OCI-LY1 (cell line): ENCODE results near the gene ZBTB7C.

Source experiments
- H2AFZ ChIP-seq: fragments of 200-600 bp; sonication (generic), shearing (Covaris generic); 2 replicates; pipeline ENCODE4 v1.6.0; 2014; ENCODE audit warnings: antibody characterized with exemption, mild to moderate bottlenecking, low read length
- H3F3A ChIP-seq: fragments of 200-600 bp; sonication (generic), shearing (Covaris generic); 2 replicates; pipeline ENCODE4 v1.6.0; 2014; ENCODE audit warnings: mild to moderate bottlenecking, antibody characterized with exemption, low read length, moderate library complexity; ENCODE audit not compliant: insufficient read depth
- H3K27ac ChIP-seq: fragments of 200-600 bp; sonication (generic); 2 replicates; pipeline ENCODE4 v1.5.1; 2014; ENCODE audit warnings: low read length, mixed run types, mild to moderate bottlenecking, low read depth; ENCODE audit not compliant: poor library complexity, severe bottlenecking
- H3K27me3 ChIP-seq: fragments of 200-600 bp; sonication (generic); 2 replicates; pipeline ENCODE4 v1.6.0; 2014; ENCODE audit warnings: antibody characterized with exemption, mild to moderate bottlenecking, low read length, moderate library complexity; ENCODE audit not compliant: insufficient read depth
- H3K36me3 ChIP-seq: fragments of 200-600 bp; sonication (generic); 2 replicates; pipeline ENCODE4 v1.6.1; 2014; ENCODE audit warnings: mild to moderate bottlenecking, antibody characterized with exemption, low read length, moderate library complexity, mixed read lengths; ENCODE audit not compliant: insufficient read depth
- H3K4me1 ChIP-seq: fragments of 200-600 bp; sonication (generic); 2 replicates; pipeline ENCODE4 v1.5.1; 2014; ENCODE audit warnings: mild to moderate bottlenecking, low read length, moderate library complexity; ENCODE audit not compliant: insufficient read depth, severe bottlenecking
- H3K4me2 ChIP-seq: fragments of 200-600 bp; sonication (generic), shearing (Covaris generic); 2 replicates; pipeline ENCODE4 v1.6.1; 2014; ENCODE audit warnings: low read length
- H3K4me3 ChIP-seq: fragments of 200-600 bp; sonication (generic); 2 replicates; pipeline ENCODE4 v1.5.1; 2014; ENCODE audit warnings: low read length, low read depth, mild to moderate bottlenecking, mixed read lengths; ENCODE audit not compliant: poor library complexity, severe bottlenecking
- H3K79me2 ChIP-seq: fragments of 200-600 bp; shearing (Covaris generic); 2 replicates; pipeline ENCODE4 v1.6.1; 2016; ENCODE audit warnings: mixed run types, low read length, mixed read lengths; ENCODE audit not compliant: insufficient read depth
- H3K9ac ChIP-seq: fragments of 200-600 bp; sonication (generic), shearing (Covaris generic); 2 replicates; pipeline ENCODE4 v1.6.1; 2014; ENCODE audit warnings: mild to moderate bottlenecking, low read length, mixed read lengths
- H3K9me2 ChIP-seq: fragments of 200-600 bp; sonication (generic), shearing (Covaris generic); 2 replicates; pipeline ENCODE4 v1.6.1; 2014; ENCODE audit warnings: low read depth, mild to moderate bottlenecking, low read length, mixed read lengths
- H3K9me3 ChIP-seq: fragments of 200-600 bp; shearing (Covaris generic); 2 replicates; pipeline ENCODE4 v1.6.1; 2014; ENCODE audit warnings: low read length, mixed read lengths
- H4K20me1 ChIP-seq: fragments of 200-600 bp; sonication (generic), shearing (Covaris generic); 2 replicates; pipeline ENCODE4 v1.6.0; 2016; ENCODE audit warnings: mild to moderate bottlenecking, low read length; ENCODE audit not compliant: insufficient read depth
- EZH2 ChIP-seq: fragments of 200-600 bp; sonication (generic), shearing (Covaris generic); IDR thresholded peaks from 2 replicates; pipeline ENCODE4 v1.8.0; 2017; ENCODE audit warnings: borderline replicate concordance, mixed run types, mild to moderate bottlenecking, antibody characterized with exemption, low read length, moderate library complexity, mixed read lengths
- TF ChIP-seq, protein P1 (sequence below): fragments of 200-600 bp; sonication (generic), shearing (Covaris generic); IDR thresholded peaks from 2 replicates; pipeline ENCODE4 v1.5.1; 2017; ENCODE audit warnings: mild to moderate bottlenecking, antibody characterized with exemption, low read length, moderate library complexity, mixed read lengths

Gene ZBTB7C

GRCh38 chr18:48161911-48162698 is 247.1 kb downstream of the ZBTB7C start:
- no peaks in the 10 kb centered on the region; the same call in 1 of the 2 replicates for H3K27me3 ChIP-seq
- no peak overlapping the region for H3K27ac ChIP-seq
- no peaks in the 10 kb centered on the region for H3K79me2 ChIP-seq
- no peaks in the 10 kb centered on the region for H3F3A ChIP-seq
- no peaks in the 10 kb centered on the region for H3K36me3 ChIP-seq
- no peaks in the 10 kb centered on the region for H4K20me1 ChIP-seq
- peak overlapping the region; percentile 38 for H3K4me3 ChIP-seq
- no peaks in the 10 kb centered on the region for H3K9me2 ChIP-seq
- TF ChIP-seq EZH2 = no peak
- TF ChIP-seq, protein P1, sequence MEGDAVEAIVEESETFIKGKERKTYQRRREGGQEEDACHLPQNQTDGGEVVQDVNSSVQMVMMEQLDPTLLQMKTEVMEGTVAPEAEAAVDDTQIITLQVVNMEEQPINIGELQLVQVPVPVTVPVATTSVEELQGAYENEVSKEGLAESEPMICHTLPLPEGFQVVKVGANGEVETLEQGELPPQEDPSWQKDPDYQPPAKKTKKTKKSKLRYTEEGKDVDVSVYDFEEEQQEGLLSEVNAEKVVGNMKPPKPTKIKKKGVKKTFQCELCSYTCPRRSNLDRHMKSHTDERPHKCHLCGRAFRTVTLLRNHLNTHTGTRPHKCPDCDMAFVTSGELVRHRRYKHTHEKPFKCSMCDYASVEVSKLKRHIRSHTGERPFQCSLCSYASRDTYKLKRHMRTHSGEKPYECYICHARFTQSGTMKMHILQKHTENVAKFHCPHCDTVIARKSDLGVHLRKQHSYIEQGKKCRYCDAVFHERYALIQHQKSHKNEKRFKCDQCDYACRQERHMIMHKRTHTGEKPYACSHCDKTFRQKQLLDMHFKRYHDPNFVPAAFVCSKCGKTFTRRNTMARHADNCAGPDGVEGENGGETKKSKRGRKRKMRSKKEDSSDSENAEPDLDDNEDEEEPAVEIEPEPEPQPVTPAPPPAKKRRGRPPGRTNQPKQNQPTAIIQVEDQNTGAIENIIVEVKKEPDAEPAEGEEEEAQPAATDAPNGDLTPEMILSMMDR = no peak
- no peak overlapping the region for H3K9ac ChIP-seq
- H3K4me1 ChIP-seq = no peaks in the 10 kb centered on the region
- no peaks in the 10 kb centered on the region for H3K9me3 ChIP-seq
- H2AFZ ChIP-seq = no peak overlapping the region
- H3K4me2 ChIP-seq = peak overlapping the region; percentile 42; the same call in 1 of the 2 replicates

DNA sequence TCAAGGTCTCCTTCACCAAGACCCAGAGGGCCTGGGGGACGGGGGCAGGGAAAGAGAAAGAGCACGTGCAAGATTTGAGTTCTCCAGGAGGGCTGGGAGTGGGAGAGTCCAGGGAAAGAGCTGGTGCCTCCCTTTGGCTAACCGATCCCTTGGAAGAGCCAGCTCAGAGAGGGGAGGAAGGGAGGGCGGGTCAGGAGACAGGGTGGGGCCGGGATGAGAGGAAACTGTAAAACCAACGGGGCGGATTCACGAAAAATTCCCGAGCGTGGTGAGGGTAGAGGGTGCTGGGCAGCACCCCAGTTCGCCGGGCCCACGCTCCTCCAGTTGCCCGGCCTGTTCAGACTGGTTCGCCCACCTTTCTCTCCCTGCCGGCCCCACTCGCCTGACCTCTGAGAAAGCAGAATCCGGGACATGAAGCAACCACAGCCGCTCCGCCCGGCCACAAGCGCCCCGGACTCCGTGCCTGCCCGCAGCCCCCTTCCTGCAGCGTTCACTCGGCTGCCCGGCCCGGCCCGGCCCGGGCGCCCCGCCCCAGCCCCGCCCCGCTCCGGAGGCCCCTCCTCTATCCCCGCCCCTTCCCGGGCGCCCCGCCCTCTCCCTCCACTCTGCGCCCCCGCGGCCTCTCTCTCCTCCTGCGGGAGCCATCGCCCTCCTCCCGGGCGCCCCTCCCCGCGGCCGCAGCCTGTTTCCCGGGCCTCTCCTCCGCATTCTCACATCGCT is 247.8 kb downstream of the ZBTB7C start:
- H3K79me2 ChIP-seq = no peaks in the 10 kb centered on the region
- no peaks in the 10 kb centered on the region for H3K9me3 ChIP-seq
- peak overlapping the region; percentile 38 for H3K4me3 ChIP-seq
- no peaks in the 10 kb centered on the region; the same call in 1 of the 2 replicates for H3K27me3 ChIP-seq
- H4K20me1 ChIP-seq = no peaks in the 10 kb centered on the region
- peak overlapping the region; percentile 42; the same call in 1 of the 2 replicates for H3K4me2 ChIP-seq
- no peak overlapping the region for H2AFZ ChIP-seq
- H3K27ac ChIP-seq = no peak overlapping the region
- H3K9ac ChIP-seq = no peak overlapping the region
- no peaks in the 10 kb centered on the region for H3K9me2 ChIP-seq
- no peaks in the 10 kb centered on the region for H3F3A ChIP-seq
- no peaks in the 10 kb centered on the region for H3K4me1 ChIP-seq
- TF ChIP-seq, protein P1 = no peak
- TF ChIP-seq EZH2 = no peak
- no peaks in the 10 kb centered on the region for H3K36me3 ChIP-seq

DNA sequence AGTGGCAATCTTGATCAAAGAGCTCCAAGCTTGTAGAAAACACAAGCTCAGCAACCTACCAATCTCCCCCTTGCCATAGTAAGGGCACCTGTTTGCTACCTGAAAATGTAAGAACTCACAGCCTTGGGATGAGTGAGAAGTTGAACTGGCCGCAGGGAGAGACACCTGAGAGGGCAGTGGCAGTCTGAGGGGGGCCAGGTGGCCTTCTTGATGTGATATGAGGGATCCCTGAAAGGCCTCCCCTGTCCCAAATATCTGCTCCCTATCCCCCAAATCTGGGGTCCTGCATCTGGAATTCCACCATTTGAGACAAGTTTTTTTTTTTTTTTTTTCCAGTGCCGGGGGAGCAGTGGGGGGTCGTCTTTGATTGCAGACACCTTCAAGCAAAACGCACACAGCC is 248.6 kb downstream of the ZBTB7C start:
- Histone ChIP-seq H2AFZ (no peak overlapping the region), H3K27me3 (no peaks in the 10 kb centered on the region; the same call in 1 of the 2 replicates), H3K9me3 (no peaks in the 10 kb centered on the region), H3F3A (no peaks in the 10 kb centered on the region), H4K20me1 (no peaks in the 10 kb centered on the region), H3K36me3 (no peaks in the 10 kb centered on the region), H3K4me2 (no peak overlapping the region), H3K9me2 (no peaks in the 10 kb centered on the region), H3K4me3 (no peak overlapping the region), H3K27ac (no peak overlapping the region), H3K9ac (no peak overlapping the region), H3K79me2 (no peaks in the 10 kb centered on the region), H3K4me1 (no peaks in the 10 kb centered on the region)
- TF ChIP-seq, protein P1 = no peak
